B cell (primary cell): ENCODE data around the gene DFFA. TPM values are rescaled to one million over a fixed set of nuclear protein-coding genes. Genes with fewer than 3 reads are reported as not detected.

ENCODE experiments used
- polyA plus RNA-seq: library from polyadenylated mRNA; depleted of rRNA; stranded (reverse); fragments of >200 nt; gene quantifications from 2 replicates; pipeline ENCODE4 v1.2.3, GENCODE V29; 2012
- total RNA-seq, 2 donors: library from RNA; stranded (reverse); fragments of 120-200 nt in 1 of 2; gene quantifications; 1 replicate in 1 of 2; 2 replicates in 1 of 2; pipeline versions ENCODE4 v1.2.3 to v1.2.4, GENCODE V29; 2013 to 2022

Gene DFFA
- total and polyA plus RNA-seq, 2 donors (not counting 1 experiment from before 2014, with no cell fraction given): 12.0 to 30.7 TPM

Other genes with a start within 250 kb of the DFFA start
- gene PGD, start 73.5 kb downstream of the DFFA start, total RNA-seq: 56.7 and 58.3 TPM in 2 replicates
- gene PGD, start 73.5 kb downstream of the DFFA start, polyA plus RNA-seq: 13.7 and 14.0 TPM in 2 replicates
- gene CENPS, start 42.1 kb downstream of the DFFA start, total RNA-seq: 7.2 and 10.9 TPM in 2 replicates
- 2.9 and 3.1 TPM in 2 replicates for gene CENPS, start 42.1 kb downstream of the DFFA start, polyA plus RNA-seq
- gene CORT, start 22.5 kb downstream of the DFFA start, total RNA-seq: 0.52 and 0.90 TPM in 2 replicates
- gene CORT, start 22.5 kb downstream of the DFFA start, polyA plus RNA-seq: 0.20 TPM in 1 of 2 replicates, not detected in the other
- 19.3 and 21.3 TPM in 2 replicates for gene PEX14, start 2.4 kb upstream of the DFFA start, total RNA-seq
- gene PEX14, start 2.4 kb upstream of the DFFA start, polyA plus RNA-seq: 14.1 and 14.2 TPM in 2 replicates